Measurements from ENCODE around the gene VTI1A. TPM values are rescaled to one million over a fixed set of nuclear protein-coding genes. Genes with fewer than 3 reads are reported as not detected.

The VTI1A gene
- total RNA-seq, 6 donors from 2014 or later = 29.5 to 247 (median 43.0) TPM

DNA sequence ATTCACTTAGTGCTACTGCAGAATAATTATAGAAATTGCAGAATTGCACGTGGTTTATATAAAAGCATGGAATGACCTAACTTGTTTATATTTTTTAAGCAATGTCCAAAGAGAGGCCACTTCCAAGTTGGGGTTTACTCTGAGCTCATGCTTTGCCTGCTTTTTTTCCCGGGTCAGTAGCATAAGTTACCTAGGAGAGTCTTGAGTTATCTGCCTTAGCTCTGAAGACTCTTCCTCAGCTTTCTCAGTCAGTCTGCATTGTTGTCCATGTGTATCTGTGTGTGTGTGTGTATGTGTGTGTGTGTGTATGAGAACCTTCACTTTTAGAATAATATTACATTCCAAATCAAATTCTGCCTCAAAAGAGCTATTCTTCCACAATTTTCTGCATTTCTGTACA is 263.5 kb downstream of the VTI1A start:
- Histone ChIP-seq H3K27me3 (no peaks in the 10 kb centered on the region), H3K4me3 (no peak overlapping the region), H3K9me3 (no peaks in the 10 kb centered on the region), H3K27ac (no peak overlapping the region), H3K4me1 (no peaks in the 10 kb centered on the region), H3K36me3 (no peaks in the 10 kb centered on the region)
- no peak for ATAC-seq (ENCODE audit: low FRiP score in 2 of 2)
- TF ChIP-seq EP300 (IDR thresholded peaks at IDR 0.05) = no peak
- no peak for DNase-seq
- WGBS, 2 donors = 79 to 85% methylated on average over 2 of the region's 2 CpGs

DNA sequence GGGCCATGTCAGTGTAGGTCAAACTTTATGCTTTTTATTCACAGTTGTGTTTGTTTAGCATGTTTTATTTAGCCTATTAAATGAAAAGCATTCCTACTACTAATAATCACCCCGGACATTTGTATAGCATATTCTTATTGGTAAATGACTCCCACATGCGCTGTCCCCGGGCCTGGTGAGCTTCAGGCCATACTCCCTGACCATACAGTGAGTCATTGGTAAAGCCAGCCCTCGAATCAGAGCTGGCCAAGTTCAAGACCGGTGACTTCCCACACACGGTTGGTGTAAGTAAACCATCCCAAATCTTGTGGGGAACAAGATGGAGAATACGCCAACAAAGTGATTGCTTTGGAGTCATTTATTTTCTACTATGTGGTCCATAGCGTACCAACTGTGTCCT is 264.4 kb downstream of the VTI1A start:
- H3K4me1 ChIP-seq = no peaks in the 10 kb centered on the region
- WGBS, 2 donors = 93 to 94% methylated on average over 8 of the region's 8 CpGs
- no peaks in the 10 kb centered on the region for H3K9me3 ChIP-seq
- TF ChIP-seq, protein P1, sequence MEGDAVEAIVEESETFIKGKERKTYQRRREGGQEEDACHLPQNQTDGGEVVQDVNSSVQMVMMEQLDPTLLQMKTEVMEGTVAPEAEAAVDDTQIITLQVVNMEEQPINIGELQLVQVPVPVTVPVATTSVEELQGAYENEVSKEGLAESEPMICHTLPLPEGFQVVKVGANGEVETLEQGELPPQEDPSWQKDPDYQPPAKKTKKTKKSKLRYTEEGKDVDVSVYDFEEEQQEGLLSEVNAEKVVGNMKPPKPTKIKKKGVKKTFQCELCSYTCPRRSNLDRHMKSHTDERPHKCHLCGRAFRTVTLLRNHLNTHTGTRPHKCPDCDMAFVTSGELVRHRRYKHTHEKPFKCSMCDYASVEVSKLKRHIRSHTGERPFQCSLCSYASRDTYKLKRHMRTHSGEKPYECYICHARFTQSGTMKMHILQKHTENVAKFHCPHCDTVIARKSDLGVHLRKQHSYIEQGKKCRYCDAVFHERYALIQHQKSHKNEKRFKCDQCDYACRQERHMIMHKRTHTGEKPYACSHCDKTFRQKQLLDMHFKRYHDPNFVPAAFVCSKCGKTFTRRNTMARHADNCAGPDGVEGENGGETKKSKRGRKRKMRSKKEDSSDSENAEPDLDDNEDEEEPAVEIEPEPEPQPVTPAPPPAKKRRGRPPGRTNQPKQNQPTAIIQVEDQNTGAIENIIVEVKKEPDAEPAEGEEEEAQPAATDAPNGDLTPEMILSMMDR (IDR thresholded peaks at IDR 0.05) = no peak
- DNase-seq = no peak
- ATAC-seq (ENCODE audit: low FRiP score in 2 of 2) = no peak
- H3K36me3 ChIP-seq = no peaks in the 10 kb centered on the region
- H3K27me3 ChIP-seq = no peaks in the 10 kb centered on the region
- H3K27ac ChIP-seq = no peak overlapping the region
- no peak overlapping the region for H3K4me3 ChIP-seq

DNA sequence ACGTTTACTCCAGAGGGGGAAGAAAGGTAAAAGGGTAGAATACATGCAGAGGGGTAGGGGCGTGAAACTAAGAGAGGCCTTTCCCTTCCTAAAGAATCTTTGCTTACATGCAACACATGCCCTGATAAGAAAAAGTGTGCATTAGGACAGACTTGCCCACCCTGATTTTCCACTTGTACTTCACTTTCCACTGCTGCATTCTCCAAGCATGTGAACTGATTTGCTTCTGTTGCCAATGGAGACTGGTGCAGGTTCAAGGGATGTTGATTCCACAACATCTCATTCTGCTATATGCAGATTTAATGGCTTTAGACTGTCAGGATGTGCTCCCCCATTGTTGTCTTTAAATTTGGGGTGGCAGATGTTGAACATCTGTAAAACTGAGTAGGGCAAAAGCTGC is 265.5 kb downstream of the VTI1A start:
- Histone ChIP-seq H3K4me1 (no peaks in the 10 kb centered on the region), H3K4me3 (no peak overlapping the region), H3K27me3 (no peaks in the 10 kb centered on the region), H3K27ac (no peak overlapping the region), H3K36me3 (no peaks in the 10 kb centered on the region), H3K9me3 (no peaks in the 10 kb centered on the region)
- ATAC-seq (ENCODE audit: low FRiP score in 2 of 2) = no peak
- DNase-seq = no peak
- WGBS, 2 donors = 70 to 86% methylated on average over 2 of the region's 2 CpGs
- TF ChIP-seq, protein P1 (IDR thresholded peaks at IDR 0.05) = no peak
- TF ChIP-seq EP300 (IDR thresholded peaks at IDR 0.05) (no peak), POLR2AphosphoS5 (IDR thresholded peaks at IDR 0.05) (no peak), POLR2A (IDR thresholded peaks at IDR 0.05) (no peak)

DNA sequence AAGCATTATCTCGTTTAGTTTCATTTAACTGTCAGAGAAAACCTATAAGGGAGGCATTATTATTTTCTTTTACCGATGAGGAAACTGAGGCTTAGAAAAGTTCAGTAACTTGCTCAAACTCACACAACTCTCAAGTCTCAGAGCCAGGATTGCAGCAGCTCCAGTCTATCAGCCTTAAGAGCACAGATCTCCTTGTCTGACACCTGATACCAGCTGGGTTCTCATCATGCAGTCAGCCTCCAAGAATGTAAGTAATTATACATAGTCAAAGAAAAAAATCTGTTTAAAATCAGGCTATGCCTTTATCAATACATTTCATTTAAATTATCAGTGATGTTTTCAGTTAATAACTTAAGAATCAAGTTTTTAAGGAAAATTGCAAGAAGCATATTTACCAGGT is 266.4 kb downstream of the VTI1A start:
- H3K27ac ChIP-seq = no peak overlapping the region
- no peaks in the 10 kb centered on the region for H3K27me3 ChIP-seq
- ATAC-seq (ENCODE audit: low FRiP score in 2 of 2) (no peak), DNase-seq (no peak)
- 94 to 97% methylated on average over 2 of the region's 2 CpGs for WGBS, 2 donors
- no peaks in the 10 kb centered on the region for H3K4me1 ChIP-seq
- no peak overlapping the region for H3K4me3 ChIP-seq
- H3K9me3 ChIP-seq = no peaks in the 10 kb centered on the region
- TF ChIP-seq EP300 (IDR thresholded peaks at IDR 0.05) = no peak
- no peak for TF ChIP-seq POLR2AphosphoS5 (IDR thresholded peaks at IDR 0.05)
- TF ChIP-seq, protein P1 (IDR thresholded peaks at IDR 0.05) = no peak
- no peak for TF ChIP-seq POLR2A (IDR thresholded peaks at IDR 0.05)
- H3K36me3 ChIP-seq = no peaks in the 10 kb centered on the region

DNA sequence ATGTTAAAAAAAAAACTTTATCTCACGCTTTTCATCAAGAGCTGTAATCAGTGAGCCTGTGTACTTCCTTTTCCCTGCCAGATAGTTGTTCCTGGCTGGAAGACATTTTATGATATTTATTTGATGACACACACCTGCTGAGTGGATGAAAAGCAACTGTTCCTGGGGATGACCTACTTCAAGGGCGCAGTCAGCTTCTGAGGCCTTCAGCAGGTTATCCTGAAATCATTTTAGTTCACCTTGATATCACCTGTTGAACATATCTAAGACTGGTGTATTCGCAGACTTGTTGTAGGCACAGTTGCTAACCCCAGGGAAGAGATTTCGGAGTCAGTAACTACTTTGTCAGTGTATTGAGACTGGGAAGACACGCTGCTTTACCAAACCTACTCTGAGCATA is 268.6 kb downstream of the VTI1A start:
- Histone ChIP-seq H3K4me1 (no peaks in the 10 kb centered on the region), H3K36me3 (no peaks in the 10 kb centered on the region), H3K4me3 (no peak overlapping the region), H3K27ac (no peak overlapping the region), H3K27me3 (no peaks in the 10 kb centered on the region), H3K9me3 (no peaks in the 10 kb centered on the region)
- 95 to 96% methylated on average over 5 of the region's 5 CpGs for WGBS, 2 donors
- ATAC-seq (ENCODE audit: low FRiP score in 2 of 2) = no peak
- no peak for DNase-seq
- TF ChIP-seq POLR2AphosphoS5 (IDR thresholded peaks at IDR 0.05) = no peak
- TF ChIP-seq POLR2A (IDR thresholded peaks at IDR 0.05) = no peak
- TF ChIP-seq, protein P1 (IDR thresholded peaks at IDR 0.05) = no peak
- TF ChIP-seq EP300 (IDR thresholded peaks at IDR 0.05) = no peak

Measured in upper lobe of left lung (tissue), 6 donors.